Renal cortical epithelial cell (primary cell): ENCODE data around the gene TAS1R3. TPM values are rescaled to one million over a fixed set of nuclear protein-coding genes. Genes with fewer than 3 reads are reported as not detected.

Experiments used
- DNase-seq: peaks from one replicate; pipeline ENCODE4 v3.0.0-alpha.2; 2011; ENCODE audit warnings: low read depth
- total RNA-seq: library from RNA; depleted of rRNA; stranded (reverse); fragments of >200 nt; gene quantifications from 2 replicates; pipeline ENCODE4 v1.2.3, GENCODE V29; 2014

Gene TAS1R3
- total RNA-seq, 1 donor from 2014 or later, result 0.15 TPM

DNA sequence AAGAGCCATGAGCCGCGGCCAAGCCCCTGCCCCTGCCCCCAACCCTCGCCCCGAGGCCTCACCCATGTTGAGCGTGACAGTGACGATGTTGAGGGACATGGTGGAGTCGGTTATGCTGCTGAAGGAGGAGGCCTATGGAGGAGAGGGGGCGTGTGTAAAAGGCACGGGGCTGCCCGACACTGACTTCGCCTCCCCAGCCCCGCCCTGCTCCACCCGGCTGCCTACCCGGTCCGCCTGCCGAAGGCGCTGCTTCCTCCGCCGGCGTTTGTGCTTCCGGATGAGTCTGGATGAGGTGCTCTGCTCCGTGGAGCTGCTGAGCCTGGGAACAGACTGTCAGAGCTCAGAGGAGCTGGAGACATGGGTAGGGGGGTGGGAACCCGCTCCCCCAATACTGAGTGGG is 9.1 kb downstream of the TAS1R3 start:
- DNase-seq, result no peak

DNA sequence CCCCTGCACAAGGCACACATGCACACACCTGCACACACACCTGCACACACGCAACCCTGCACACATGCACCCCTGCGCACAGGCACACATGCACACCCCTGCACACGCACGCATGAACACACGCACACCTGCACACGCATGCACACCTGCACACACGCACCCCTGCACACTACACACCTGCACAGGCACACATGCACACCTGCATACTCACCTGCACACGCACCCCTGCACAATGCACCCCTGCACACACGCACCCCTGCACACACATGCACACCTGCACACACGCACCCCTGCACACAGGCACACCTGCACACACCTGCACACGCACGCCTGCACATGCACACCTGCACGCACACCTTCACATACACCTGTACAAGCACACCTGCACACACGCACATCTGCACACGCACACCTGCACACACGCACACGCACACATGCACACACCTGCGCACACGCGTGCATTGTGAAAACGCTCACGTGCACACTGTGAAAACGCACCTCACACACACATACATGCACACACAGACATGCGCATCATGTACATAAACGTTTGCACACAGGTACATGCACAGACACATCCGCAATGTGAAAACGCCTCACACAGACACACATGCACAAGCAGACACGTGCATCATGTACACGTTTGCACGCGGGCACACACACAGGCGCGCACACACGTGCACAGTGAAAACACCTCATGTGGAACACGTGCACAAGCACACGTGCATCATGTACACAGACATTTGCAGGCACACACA is 9.9 kb downstream of the TAS1R3 start:
- no peak for DNase-seq

DNA sequence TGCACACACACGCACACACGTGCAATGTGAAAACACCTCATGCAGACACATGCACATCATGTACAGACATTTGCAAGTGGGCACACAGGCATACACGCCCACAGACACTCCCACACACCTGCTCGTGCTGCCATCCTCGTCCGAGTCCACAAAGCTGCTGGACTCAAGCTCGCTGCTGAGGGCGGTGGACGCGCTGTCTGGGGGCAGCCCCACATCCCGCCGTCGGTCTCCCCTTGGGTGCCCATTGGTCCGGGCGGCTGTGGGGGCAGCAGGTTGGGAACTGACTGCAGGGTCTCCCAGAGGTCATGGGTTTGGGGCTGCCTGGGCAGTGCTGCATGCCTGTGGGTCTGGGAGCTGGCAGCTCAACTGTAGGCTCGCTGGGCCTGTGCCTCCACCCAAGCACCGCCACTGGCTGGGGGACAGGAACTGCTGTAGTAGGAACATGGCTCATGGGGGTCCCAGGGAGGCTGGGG is 10.5 kb downstream of the TAS1R3 start:
- DNase-seq, result no peak

DNA sequence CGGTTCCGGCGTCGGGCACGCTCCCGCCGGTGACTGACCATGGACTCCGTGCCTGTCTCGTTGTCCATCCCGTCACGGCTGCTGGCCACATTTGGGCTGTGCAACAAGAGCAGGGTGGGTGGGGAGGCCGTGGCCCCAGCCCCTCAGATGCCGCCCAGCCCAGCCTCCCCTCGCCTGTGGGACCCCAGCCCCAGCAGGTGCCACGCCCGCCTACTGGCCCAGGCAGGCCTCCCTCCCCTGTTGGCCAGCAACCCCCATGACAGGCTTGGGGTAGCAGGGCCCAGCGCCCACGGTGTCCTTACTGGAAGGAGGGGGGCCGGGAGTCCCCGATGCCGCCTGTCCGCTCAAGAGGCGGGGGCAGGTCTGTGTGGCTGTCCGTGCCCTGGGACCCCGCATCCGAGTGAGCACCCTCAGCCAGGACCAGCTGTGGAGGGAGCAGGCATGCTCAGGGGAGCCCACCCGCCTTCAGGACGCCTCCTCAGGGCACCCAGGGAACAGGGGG is 11.0 kb downstream of the TAS1R3 start:
- DNase-seq, result no peak

DNA sequence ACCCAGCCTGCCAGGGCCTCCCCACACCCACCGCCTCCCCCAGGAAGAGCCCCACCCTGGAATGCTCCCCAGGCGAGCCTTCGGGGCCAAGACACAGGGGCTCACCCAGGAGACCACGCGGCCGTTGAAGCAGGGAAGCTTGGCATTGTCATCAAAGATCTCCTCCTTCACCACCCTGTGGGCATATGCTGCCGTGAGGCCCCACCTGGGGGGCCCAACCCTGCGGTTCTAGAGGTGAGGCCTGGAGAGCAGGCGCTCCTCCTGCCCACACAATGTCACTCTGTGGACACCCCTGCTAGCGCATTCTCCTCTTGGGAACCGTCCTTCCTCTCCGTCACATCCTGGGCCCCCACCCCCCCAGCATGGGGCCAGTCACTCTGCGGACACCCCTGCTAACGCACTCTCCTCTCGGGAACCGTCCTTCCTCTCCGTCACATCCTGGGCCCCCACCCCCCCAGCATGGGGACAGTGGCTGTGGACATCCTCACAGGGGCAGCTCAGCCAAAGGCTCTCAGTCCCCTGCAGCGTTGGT is 11.6 kb downstream of the TAS1R3 start:
- DNase-seq, result no peak

DNA sequence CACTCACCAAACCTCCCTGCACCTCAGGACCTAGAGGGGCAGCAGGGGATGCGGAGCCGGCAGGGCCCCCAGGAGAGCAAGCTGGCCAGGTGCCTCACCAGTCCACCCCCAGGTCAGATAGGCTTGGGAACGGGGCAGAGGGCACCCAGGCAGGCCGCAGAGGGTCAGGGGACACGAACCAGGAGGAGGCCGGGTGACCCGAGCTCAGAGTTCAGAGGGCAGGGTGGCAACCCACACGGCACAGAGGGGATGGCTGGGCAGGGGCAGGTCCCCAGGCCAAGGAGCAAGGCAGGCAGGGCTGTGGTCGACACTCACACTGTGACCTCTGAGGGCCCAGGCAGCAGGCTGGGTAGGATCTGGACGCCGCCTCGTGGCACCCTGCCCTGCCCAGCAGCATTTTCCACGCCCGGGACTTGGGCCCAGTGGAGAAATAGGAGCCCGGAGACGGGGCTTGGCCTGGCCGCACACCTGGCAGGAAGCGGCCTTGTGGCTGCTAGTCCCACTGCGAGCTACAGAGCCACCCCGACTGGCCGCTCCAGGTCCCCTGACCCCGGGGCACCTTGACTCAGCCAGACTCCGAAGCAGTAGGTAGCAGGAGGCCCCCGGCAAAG is 12.8 kb downstream of the TAS1R3 start:
- DNase-seq, result no peak

DNA sequence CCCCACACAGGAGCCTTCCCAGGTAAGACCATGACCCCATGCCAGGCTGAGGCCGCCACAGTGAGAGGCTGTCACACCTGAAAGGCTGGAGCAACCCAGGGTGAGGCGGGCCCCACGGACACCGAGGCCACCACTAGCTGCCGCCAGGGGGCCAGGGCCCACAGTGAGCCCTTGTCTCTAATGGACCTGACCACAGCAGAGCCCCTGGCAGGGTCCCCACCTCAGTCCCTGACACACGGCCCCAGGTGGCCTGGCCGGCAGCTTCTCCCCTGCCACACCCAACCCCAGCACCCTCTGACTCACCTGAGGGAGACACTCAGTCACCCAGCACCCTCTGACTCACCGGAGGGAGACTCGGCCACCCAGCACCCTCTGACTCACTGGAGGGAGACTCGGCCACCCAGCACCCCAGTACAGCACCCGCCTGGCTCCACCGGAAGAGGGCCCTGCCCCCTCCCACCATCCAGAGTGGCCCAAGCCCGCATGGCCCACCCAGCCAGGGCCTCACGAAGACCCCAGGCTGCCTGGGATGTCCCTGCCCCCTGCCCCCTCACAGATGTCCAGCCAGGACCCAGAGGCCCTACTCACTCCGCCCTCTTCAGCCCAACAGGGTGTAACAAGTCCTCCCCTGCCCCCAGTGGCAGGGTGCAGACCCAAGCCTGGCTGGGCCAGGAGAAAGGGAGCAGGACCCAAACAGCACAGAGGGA is 13.7 kb downstream of the TAS1R3 start:
- peak; percentile 79 for DNase-seq

DNA sequence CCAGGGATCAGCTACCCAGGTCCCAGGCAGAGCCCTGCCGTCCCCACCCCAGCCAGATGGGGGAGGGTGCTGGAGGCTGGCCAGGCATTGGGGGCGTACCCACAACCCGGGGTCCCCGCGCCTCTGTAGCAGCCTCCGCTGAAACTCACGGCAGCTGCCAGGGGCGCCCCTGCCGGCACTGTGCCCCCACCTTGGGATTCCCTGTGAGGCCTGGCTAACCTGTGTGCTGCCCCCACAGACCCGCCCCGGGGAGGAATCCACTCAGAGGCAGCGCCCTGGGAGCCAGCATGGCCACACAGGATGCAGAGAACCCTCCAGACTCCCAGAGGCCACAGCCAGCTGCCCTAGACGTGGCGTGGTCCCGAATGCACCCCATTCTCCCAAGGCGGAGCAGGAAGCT is 14.3 kb downstream of the TAS1R3 start:
- no peak for DNase-seq

DNA sequence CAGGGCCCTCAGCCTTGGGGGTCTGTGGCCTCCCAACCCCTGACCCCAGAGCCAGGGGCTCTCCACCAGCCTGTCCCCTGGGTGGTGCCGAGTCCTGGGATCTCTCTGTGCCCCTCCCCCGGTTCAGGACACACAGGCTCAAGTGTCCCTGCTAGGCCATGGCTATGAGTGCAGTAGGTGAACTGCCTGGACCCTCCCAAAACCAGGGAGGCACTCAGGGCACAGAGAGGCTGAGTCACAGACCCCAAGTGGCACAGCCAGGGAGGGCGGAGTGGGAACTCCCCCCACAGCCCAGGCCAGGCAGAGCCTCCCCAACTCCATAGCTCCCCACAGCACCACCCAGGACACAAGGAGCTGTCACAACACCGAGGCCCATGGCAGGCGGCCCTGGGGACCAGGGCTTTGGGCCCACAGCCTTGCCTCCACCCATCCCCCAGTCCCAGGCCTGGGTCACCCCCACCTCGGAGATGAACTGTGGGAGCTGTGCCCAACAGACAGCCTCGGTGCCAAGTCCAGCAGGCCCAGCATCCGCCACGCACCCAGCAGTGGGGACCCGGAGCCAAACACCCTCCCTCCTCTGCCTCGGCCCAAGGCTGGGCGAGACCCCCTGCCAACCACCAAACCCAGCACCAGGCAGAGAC is 14.9 kb downstream of the TAS1R3 start:
- no peak for DNase-seq

DNA sequence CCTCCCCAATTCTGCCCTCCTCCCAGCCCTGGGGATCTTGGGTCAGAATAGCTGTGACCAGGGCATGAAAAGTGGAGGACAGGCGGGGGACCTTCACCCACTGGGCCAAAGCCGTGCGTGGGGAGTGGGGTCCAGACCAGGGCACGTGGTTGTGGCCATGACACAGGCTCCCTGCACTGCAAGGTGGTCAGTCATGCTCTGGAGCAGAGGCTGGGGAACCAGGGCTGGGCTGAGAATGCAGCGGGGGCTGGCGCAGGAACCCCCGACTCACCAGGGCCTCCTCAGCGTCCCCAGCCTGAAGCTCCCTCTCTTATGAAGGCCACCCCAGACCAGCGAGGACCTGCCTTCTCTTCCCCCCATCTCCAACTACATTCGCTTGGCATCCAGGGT is 15.4 kb downstream of the TAS1R3 start:
- DNase-seq, result no peak

DNA sequence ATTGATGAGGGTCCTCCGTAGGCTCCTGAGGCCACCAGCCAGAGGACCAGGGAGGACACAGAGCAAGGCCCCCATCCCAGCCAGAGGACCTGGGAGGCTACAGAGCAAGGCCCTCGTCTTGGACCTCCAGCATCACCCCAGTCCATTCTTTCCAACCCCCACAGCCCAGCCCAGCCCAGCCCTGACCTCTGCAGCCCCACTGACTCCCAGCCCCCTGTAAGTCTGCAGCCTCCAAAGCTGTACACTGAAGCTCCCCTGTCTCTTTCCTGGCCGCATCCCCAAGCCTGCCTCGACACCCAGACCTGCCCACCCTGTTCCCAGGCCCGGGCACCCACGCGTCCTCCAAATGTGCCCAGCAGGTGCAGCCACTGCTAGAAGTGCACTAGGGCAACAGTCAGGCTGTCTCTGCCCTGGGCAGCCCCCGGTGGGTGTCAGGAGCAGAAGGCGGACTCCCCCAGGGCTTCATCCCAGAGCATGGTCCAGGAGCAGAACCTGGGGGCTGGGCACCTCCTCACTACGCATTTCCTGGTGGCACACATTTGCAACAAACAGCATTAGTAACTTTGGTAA is 16.0 kb downstream of the TAS1R3 start:
- DNase-seq, result no peak

DNA sequence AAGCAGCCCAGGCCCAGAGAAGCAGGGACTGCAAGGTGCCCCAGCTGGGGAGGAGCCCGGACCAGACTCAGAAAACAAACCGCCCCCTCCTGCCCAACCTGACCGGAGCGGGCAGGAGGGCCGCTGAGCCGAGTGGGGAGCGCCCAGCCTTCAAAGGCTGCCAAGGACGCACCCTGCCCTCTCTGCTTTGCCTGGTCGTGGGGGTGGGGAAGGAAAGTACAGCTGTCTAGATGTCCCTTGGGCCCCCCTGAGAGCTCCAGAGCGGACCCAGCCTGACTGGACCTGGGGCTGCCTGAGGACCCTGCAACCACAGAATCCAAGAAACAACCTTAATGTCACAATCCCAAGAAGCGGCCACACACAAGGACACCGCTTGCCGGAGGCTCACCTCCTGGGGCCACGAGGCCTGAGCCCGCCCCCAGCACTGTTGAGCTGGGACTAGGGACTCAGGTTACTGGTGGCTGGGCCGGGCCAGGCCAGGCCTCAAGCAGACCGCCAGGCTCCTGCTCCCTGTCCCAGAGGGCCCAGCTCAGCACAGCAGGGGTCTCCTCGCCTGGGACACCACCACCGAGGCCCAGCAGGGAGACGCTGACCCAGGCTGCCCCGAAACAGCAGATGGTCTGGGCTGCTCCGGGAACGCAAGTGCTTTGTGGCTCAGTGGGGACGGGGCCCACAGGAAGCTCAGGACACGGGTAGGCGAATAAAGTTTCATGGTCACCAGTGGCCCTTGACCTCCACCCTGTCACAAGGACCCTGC is 16.8 kb downstream of the TAS1R3 start:
- DNase-seq, result peak; percentile 34

DNA sequence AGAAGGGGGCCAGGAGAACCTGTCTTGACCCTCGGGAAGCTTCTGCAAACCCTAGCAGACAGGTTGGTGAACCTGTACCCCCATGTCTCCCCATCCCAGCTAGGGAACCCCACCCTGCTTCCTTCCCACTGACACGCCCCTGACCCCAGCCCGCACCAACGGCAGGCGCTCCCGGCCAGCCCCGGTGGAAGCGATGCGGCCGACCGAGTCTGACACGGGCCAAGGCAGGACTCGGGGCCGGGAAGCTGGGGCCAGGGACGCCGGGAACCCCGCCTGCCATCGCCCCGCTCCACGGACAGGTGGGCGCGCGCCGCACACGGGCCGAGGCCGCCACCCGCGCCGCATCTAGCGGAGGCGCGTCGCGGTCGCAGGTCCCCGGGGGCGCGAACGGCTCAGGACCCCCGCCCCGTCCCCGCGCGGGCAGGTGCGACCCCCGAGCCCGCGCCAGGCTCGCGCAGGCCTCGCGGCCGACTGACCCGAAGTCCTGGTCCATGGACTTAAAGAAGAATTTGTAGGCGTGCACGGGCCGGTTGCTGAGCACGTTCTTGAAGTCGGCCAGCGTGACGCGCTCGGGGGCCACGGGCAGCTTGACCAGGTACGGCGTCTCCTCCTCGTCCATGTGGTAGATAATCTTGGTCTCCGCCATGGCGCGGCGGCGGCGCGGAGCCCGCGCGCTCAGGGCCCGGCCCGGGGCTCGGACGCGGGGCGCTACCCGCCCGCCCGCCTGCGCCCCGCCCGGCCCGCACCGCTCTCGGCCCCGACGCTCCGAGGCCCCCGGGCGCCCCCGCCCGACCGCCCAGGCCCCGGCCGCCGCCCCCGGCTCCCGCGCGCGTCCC is 17.6 kb downstream of the TAS1R3 start:
- DNase-seq, result peak; percentile 23

DNA sequence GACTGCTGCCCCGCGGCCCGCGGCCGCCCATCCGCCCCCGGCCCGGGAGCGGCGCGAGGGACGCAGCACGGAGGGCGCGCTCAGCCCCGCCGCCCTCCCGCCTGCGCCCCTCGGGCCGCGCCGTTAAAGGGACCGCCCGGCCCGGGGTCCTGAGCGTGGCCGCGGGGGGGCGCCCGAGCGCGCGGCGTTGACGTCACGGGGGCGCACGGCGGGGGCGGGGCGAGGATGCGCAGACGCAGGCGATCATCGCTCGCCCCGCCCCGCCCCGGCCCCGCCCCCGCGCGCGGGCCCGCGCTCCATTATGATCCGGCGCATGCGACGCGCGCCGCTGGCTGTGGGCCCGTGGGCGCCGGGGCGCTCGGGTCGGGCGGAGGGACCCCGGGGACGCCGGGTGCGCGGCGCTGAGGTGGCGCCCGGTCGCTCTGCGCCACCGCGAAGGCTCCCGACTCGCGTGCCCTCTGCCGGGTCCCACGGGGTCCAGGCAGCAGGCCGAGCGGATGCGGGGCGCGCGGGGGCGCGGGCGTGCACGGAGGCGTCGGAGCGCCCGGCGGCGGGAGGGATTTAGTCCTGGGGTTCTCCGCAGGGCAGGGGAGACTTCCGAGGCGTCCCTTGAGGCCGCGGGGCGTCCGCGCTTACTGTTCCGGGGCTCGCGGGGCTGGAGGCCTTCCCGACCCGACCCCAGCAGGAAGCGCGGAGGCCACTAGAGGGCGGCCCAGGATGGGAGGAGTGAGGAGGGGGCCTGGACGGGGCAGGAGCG is 18.4 kb downstream of the TAS1R3 start, which contains the start of gene DVL1:
Gene DVL1 (minus strand): TSS at position 163 of the 757 bp plus-strand sequence. CDS start 353 bp downstream, outside the sequence.
- DNase-seq, result no peak

DNA sequence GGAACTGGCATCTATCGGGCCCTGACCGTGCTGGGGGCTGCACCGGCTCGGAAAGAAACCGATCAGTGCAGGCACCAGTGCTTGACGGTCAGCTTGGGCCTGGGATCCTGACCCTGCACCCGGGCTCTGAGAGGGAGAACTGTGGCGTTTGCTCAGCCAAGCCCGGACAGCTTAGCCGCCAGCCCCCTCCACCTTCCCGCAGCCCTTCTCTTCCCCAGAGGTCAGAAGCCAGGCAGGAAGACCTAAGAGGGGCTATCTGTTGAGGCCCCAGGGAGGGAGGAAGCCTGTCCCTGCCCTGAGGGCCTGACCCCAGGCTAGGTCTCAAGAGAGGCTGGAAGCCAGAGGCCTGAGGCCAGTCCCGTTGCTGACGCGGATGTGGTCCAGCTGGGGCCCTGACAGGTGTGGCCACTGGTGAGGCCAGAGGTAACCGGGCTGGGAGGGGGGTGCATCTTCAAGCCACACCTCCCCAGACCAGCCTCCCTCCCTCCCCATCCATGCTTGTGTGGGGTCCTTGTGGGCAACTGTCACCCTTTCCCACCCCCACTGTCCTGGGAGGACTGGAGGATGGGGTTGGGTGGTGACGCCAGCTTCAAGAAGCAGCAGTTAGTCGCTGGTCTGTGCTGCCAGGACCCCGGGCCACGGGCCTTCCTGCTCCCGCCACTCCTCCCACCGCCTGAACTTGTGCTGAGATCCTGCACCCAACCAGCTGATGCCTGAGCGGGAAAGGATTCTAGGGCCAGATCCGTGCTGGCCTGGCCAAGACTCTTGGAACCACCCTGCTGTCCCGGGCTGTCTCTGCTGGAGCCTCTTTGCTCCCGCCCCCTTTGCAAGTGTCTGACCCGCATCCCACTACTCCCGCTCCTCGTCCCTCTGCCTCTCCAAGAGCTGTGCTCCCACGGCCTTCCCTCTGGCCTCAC is 20.7 kb downstream of the TAS1R3 start:
- no peak for DNase-seq

DNA sequence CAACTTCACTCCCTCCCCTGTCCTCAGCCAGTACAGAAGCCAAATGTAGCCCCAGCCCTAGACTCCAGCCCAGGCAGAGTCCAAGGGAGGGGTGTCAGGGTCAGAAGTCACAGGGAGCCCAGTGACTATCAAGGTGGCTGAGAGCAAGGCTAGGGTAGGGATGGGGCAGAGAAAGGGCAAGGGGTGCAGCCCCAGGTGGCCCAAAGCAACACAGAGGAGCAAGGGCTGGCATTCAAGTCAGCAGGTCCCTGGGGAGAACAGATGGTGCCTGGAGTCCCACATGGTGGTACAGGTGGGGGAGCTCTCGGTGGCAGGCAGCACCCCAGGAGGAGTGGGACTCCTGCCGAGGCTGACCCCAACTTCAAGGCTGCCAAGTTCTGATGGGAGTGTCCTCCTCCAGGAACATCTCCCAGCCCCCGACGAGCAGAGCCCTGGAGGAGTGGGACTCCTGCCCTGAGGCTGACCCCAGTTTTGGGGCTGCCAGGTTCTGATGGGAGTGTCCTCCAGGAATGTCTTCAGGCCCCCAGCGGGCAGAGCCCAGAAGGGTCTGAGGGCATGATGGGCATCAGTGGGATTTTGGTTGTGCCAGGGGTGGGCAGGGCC is 21.8 kb downstream of the TAS1R3 start:
- DNase-seq, result no peak

DNA sequence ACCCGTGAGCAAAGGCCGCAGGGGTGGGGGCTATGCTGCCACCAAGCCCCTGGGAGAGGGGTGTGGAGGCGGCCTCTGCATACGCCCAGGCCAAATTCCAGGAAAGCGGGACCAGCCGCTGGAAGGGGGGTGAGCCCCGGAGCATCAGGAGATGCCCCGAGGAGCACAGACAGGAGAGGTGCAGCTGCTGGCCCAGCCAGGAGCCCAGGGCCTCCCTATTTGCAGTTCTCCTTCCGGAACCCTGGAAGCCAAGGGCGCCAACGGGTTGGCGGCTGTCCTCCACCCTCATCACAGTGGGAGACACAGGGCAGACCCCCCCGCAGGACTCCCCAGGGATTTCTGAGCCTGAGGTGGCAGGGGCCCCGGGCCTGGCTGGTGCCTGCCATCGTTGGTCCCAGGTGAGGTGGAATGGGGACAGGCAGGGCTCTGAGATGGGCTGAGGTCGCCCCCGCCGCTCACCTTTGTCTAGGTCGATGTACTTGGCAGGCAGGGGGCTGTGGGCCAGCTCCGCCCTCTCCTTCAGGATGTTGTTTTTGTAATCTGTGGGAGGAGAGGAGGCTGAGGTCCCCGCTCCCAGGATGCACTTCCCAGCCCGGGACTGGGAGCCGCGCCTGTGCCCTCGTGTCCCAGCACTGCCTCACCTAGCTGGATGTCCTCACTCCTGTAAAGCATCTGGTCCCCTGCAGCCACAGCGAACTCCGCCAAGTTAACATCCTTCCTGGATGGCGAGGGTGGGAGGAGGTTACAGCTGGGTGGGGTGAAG is 22.5 kb downstream of the TAS1R3 start:
- no peak for DNase-seq
